Body of pancreas (tissue), 4 donors: ENCODE results near the gene YPEL5.

ENCODE experiments used
- POLR2A ChIP-seq, 3 donors: fragments of 450-650 bp; IDR thresholded peaks; one replicate each; pipeline ENCODE4 v1.6.1; 2016; ENCODE audit warnings: antibody characterized with exemption in 3 of 3, mild to moderate bottlenecking in 2 of 3
- TF ChIP-seq, protein P1 (sequence below), 7 experiments: fragments of 450-650 bp in 4 of 7; fragments of 200-600 bp in 3 of 7; sonication (generic) in 3 of 7; IDR thresholded peaks; one replicate each; pipeline ENCODE4 v1.5.1; 2016 to 2019; ENCODE audit warnings: antibody characterized with exemption in 7 of 7

DNA sequence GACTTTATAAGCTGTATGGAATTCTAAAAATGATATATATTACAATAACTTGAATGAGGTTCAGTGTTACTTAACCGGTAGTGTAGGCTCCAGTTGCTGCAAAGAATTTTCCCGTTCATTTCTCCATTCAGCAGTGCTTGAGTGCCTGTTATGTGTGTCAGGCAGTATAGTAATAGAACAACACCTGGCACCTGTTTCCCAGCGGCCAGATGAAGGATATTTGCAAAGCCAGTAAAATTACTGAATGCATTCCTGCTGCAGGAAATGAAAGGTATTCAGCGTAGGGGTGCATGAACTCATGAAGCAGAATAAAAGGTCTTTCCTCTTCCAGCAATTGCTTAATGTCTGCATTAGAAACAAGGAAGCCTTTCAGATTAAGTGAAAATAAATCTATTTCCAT is 18.8 kb downstream of the YPEL5 start:
- no peak for TF ChIP-seq POLR2A (IDR thresholded peaks at IDR 0.05)
- TF ChIP-seq, protein P1, sequence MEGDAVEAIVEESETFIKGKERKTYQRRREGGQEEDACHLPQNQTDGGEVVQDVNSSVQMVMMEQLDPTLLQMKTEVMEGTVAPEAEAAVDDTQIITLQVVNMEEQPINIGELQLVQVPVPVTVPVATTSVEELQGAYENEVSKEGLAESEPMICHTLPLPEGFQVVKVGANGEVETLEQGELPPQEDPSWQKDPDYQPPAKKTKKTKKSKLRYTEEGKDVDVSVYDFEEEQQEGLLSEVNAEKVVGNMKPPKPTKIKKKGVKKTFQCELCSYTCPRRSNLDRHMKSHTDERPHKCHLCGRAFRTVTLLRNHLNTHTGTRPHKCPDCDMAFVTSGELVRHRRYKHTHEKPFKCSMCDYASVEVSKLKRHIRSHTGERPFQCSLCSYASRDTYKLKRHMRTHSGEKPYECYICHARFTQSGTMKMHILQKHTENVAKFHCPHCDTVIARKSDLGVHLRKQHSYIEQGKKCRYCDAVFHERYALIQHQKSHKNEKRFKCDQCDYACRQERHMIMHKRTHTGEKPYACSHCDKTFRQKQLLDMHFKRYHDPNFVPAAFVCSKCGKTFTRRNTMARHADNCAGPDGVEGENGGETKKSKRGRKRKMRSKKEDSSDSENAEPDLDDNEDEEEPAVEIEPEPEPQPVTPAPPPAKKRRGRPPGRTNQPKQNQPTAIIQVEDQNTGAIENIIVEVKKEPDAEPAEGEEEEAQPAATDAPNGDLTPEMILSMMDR (IDR thresholded peaks at IDR 0.05): no peak
